Spinal cord (tissue), 10 donors: ENCODE results near the gene MAGI1. TPM values are rescaled to one million over a fixed set of nuclear protein-coding genes. Genes with fewer than 3 reads are reported as not detected.

Experiments
- DNase-seq, 6 donors: peaks; one replicate each; pipeline versions ENCODE4 v3.0.0 to v3.0.0-alpha.2; 2013 to 2015; ENCODE audit warnings: low spot score in 6 of 6, low read depth in 4 of 6
- H3K27ac ChIP-seq: one replicate; pipeline ENCODE4 v1.5.1; 2013; ENCODE audit warnings: low read depth, low read length, control low read depth
- H3K27me3 ChIP-seq: one replicate; pipeline ENCODE4 v1.6.1; 2013; ENCODE audit warnings: low read length; ENCODE audit not compliant: control insufficient read depth, insufficient read depth
- H3K36me3 ChIP-seq: one replicate; pipeline ENCODE4 v1.6.1; 2013; ENCODE audit warnings: low read length; ENCODE audit not compliant: control insufficient read depth, insufficient read depth
- H3K4me1 ChIP-seq: one replicate; pipeline ENCODE4 v1.6.1; 2013; ENCODE audit warnings: low read length; ENCODE audit not compliant: control insufficient read depth, insufficient read depth
- H3K4me3 ChIP-seq: one replicate; pipeline ENCODE4 v1.5.1; 2013; ENCODE audit warnings: low read depth, low read length, control low read depth
- H3K9me3 ChIP-seq: one replicate; pipeline ENCODE4 v1.6.1; 2013; ENCODE audit warnings: low read length; ENCODE audit not compliant: control insufficient read depth, insufficient read depth
- WGBS: methylation state at CpG from one replicate; pipeline ENCODE4 v1.1.5; 2013; ENCODE audit warnings: missing lambda C conversion rate; ENCODE audit not compliant: insufficient coverage; 5-methylcytosine and 5-hydroxymethylcytosine counted together
- polyA plus RNA-seq, 2 donors: library from polyadenylated mRNA; unstranded; fragments of 120-200 nt; gene quantifications; one replicate each; pipeline ENCODE4 v1.2.1, GENCODE V29; 2013; ENCODE audit not compliant: insufficient read length in 2 of 2
- total RNA-seq, 2 donors: library from RNA; depleted of rRNA in 1 of 2; stranded (reverse); fragments of 120-200 nt in 1 of 2; fragments of >200 nt in 1 of 2; gene quantifications; one replicate each; pipeline versions ENCODE4 v1.2.3 to v1.2.4, GENCODE V29; 2013 to 2014
- donor health status: healthy.

The MAGI1 gene
- total and polyA plus RNA-seq, 4 donors = 41.5 to 86.3 (median 62.7) TPM

DNA sequence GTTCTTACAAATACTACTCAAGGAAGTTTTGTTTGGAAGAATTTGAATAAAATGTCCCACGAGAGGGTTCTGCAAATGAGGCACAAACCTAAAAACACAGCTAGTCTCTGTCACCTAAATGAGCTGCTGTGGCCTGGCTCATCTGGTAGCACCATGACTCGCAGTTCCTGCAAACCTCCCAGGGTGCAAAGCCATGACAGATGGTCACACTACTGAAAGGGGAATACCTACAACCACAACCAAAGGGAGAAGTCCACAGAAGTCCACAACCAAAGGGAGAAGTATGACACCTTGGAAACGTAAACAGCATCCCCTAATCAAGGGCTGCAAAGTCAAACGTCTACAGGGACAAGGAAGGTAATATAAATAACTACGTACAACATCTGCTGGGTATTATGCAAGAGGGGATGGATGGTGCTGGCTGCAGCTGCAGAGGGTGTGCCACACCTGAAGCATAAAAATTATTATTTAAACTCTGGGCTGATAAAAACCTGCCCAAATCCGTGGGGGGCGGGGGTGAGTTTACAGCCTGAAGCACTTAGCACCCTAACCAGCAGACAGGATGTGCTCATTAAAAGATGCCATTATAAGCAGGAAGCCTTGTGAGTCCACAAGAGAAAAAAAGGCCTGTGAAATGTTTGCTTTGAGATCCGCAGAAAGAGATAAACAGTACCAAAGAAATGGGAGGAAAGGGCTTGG lies 184.0 kb downstream of the MAGI1 start:
- Histone ChIP-seq H3K27ac (no peak overlapping the region), H3K27me3 (no peaks in the 10 kb centered on the region), H3K36me3 (no peaks in the 10 kb centered on the region), H3K4me3 (no peak overlapping the region), H3K4me1 (no peaks in the 10 kb centered on the region), H3K9me3 (peaks cover 3% of the 10 kb centered on the region)
- no peak for DNase-seq
- 56% methylated on average over 2 of the region's 8 CpGs for WGBS

DNA sequence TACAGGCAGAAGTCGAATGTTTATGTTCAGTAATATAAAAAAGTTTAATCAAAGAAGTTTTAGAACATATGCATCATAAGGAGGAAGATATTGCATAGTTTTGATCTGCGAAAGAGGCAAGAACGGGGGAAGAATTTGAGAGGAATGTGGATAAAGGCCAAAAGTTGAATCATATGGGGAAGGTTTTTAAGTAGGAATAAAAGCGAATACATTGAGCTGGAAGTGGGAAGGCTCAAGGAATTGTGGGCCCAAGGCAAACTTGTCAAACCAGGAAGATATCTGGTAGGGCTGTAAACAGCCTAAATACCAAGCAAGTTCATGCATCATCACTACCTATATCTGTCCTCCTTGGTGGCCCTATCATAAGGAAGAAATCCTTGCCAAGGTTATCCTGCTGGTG lies 186.9 kb downstream of the MAGI1 start:
- Histone ChIP-seq H3K9me3 (no peaks in the 10 kb centered on the region), H3K4me3 (no peak overlapping the region), H3K4me1 (no peaks in the 10 kb centered on the region), H3K27me3 (no peaks in the 10 kb centered on the region), H3K36me3 (no peaks in the 10 kb centered on the region), H3K27ac (no peak overlapping the region)
- WGBS = 91% methylated on average over 3 of the region's 4 CpGs
- no peak for DNase-seq

DNA sequence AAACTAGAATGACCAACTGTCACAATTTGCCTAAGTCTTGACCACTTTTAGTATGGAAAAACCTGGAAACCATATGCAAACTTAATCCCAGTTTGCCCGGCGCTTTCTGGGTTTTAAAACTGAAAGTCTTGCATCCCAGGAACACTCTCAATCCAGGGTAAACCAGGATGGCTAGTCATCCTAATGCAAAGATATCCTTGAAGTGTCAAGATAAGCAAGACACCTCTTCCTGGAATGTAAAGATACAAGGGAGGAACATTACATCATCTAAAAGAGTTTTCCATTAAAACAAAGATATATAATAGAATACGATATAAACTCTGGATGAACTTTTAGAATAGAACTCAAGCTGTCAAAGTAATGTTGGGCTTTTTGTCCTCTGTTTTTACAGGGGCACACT lies 188.5 kb downstream of the MAGI1 start:
- 94% methylated on average over 2 of the region's 3 CpGs for WGBS
- Histone ChIP-seq H3K4me3 (no peak overlapping the region), H3K36me3 (no peaks in the 10 kb centered on the region), H3K4me1 (no peaks in the 10 kb centered on the region), H3K9me3 (no peaks in the 10 kb centered on the region), H3K27me3 (no peaks in the 10 kb centered on the region), H3K27ac (no peak overlapping the region)
- DNase-seq = no peak

DNA sequence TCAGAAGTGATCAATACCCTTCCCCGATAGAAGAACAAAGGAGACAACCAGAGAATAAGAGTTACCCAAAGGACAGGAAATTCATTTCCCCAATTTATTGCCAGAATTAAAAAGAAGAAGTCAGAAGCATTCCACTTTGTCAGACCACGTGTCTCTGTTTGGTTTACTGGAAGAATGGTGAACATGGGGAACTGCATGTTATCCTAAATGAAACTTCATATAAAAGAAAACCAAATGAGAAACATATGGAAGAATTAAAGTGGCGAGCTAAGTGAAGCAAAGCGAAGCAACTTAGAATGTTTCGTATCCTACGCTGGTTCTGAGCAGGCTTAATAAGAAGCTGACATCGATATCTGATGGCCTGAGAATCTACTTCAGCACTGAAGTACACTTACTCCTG lies 190.7 kb downstream of the MAGI1 start:
- no peaks in the 10 kb centered on the region for H3K36me3 ChIP-seq
- peak in 1 of 6 donors; percentile 75 for DNase-seq
- H3K4me1 ChIP-seq = no peaks in the 10 kb centered on the region
- H3K4me3 ChIP-seq = no peak overlapping the region
- WGBS = 85% methylated on average over 2 of the region's 7 CpGs
- no peak overlapping the region for H3K27ac ChIP-seq
- no peaks in the 10 kb centered on the region for H3K27me3 ChIP-seq
- H3K9me3 ChIP-seq = no peaks in the 10 kb centered on the region

DNA sequence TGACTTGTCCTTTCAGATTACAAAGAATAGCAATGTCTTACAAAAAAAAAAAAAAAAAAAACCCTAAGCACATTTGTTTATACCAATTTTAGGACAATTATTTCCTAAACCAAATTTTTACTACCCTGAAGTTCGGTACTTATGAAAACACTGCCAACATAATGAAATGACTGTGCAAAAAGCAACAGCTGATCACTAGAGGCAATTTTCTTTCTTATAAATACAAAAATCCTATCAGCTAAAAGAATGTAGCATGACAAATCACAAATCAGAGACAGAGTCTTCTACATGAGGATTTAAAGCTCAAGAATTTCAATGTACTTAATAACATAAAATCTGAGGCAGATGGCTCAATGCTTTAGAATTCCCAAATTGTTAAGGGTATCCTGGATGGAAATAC lies 191.8 kb downstream of the MAGI1 start:
- Histone ChIP-seq H3K36me3 (no peaks in the 10 kb centered on the region), H3K4me1 (no peaks in the 10 kb centered on the region), H3K4me3 (no peak overlapping the region), H3K27ac (no peak overlapping the region), H3K27me3 (no peaks in the 10 kb centered on the region), H3K9me3 (no peaks in the 10 kb centered on the region)
- no CpG with 5 or more reads among the region's 1 CpG for WGBS
- DNase-seq = no peak

DNA sequence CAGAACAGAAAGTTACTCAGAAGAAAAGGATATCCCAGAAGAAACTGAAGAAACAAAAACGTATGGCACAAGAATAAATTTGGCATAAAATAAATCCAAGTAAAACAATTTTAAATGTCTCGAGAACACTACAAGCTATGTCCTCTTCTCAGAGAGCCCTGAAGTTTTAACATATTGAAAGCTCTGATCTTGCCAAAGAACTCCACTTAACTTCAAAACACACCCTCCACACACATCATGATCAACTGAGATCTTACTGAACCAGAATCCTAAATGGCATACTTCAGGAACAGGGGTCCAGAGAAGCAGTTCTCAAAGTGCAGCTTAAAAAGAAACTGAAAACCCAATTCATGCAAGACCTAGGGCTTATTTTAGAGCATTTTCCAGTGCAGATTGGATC lies 194.3 kb downstream of the MAGI1 start:
- H3K4me1 ChIP-seq = no peaks in the 10 kb centered on the region
- no peaks in the 10 kb centered on the region for H3K36me3 ChIP-seq
- no peak overlapping the region for H3K4me3 ChIP-seq
- no peak for DNase-seq
- H3K27me3 ChIP-seq = no peaks in the 10 kb centered on the region
- 94% methylated on average over 1 of the region's 2 CpGs for WGBS
- H3K9me3 ChIP-seq = no peaks in the 10 kb centered on the region
- H3K27ac ChIP-seq = no peak overlapping the region

DNA sequence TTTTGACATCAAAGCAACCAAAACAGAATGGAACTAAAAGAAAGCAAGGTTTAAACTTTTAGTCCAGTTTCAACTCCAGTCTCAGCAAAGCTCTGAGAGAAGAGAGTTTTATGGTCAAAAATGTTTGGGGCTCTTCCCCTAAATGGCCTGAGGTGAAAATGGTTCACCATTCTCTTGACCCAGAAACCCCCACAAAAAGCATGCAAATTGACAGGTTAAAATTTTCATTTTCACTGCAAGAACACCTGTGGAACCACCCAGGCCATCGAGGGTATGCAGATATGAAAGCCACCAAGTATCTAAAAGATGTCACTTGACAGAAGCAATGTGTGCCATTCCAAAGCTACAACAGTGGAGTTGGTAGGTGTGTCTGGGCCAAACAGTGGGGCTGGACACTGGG lies 195.0 kb downstream of the MAGI1 start:
- Histone ChIP-seq H3K36me3 (no peaks in the 10 kb centered on the region), H3K9me3 (no peaks in the 10 kb centered on the region), H3K27me3 (no peaks in the 10 kb centered on the region), H3K4me3 (no peak overlapping the region), H3K4me1 (no peaks in the 10 kb centered on the region), H3K27ac (no peak overlapping the region)
- WGBS = 100% methylated on average over 1 of the region's 1 CpG
- no peak for DNase-seq

DNA sequence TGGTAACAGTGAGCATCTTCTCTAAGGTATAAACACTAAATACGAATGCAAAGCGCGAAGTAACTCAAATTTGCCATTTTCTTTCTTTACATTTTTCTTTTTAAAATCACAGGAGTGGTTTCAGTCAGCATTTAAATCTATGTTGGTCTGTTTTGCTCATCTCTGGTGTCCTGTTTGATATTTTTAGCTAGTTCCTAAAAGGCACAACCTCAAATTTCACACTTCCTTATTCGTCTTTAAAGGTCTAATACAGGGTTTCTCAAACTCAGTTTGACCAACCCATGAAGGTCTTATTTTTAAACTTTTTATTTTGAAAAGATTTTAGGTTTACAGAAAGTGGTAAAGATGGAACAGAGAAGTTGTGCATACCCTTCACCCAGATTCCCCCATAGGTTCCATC lies 201.1 kb downstream of the MAGI1 start:
- Histone ChIP-seq H3K4me3 (no peak overlapping the region), H3K9me3 (no peaks in the 10 kb centered on the region), H3K27ac (no peak overlapping the region), H3K4me1 (no peaks in the 10 kb centered on the region), H3K27me3 (no peaks in the 10 kb centered on the region), H3K36me3 (no peaks in the 10 kb centered on the region)
- no CpG with 5 or more reads among the region's 4 CpGs for WGBS
- DNase-seq = no peak

DNA sequence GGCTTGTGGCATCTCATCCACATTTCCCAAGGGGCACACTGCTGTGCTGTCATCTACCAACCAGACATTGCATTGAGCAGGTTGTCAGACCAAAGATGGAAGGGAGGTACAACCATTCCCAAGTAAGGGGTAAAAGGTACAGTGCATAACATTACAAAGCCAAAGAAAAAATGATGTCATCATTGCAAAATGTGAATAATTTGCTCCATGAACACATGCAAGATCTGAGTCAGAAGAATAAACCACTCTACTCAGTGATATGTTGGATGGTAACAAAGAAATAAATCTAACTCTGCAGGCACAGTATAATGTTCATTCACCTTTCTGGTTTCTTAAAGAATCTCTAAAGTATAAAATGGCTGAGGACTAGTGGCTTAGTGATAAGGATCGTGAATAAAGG lies 202.7 kb downstream of the MAGI1 start:
- Histone ChIP-seq H3K36me3 (no peaks in the 10 kb centered on the region), H3K9me3 (no peaks in the 10 kb centered on the region), H3K27ac (no peak overlapping the region), H3K4me1 (no peaks in the 10 kb centered on the region), H3K4me3 (no peak overlapping the region), H3K27me3 (no peaks in the 10 kb centered on the region)
- WGBS = 90% methylated on average over 1 of the region's 1 CpG
- no peak for DNase-seq

DNA sequence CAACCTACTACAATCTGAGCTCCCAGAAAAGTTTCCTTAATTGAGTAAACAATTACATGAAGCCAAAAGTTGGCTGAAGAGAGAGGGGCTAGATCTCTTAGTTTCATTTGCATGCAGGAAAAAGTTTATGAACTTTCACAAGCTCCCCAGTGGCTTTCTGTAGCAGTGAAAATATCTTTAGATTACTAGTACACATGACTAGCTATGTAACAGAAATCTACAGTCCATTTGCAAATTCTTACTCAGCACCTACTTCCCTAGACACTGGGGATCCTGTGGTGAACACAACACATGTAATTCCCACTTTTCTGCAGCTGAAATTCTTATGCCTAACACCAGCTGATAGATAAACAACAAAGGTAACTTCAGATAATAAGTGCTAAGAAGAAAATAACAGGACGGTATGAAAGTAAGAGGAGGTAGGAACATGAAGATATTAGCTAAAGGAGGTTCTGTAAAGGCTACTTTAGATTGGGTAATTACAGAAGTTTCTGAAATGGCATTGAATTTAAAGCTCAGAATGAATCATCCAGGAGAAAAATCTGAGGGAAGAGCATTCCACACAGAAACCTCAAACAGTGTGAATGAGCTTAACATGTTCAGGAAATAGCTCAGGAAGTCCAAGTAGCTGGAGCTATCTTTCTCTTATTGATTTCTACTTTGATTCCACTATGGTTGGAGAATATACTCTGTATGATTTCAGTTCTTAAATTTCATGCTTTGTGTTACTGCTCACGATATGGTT lies 204.8 kb downstream of the MAGI1 start:
- no peak for DNase-seq
- no peaks in the 10 kb centered on the region for H3K4me1 ChIP-seq
- no peak overlapping the region for H3K27ac ChIP-seq
- H3K9me3 ChIP-seq = no peaks in the 10 kb centered on the region
- no CpG with 5 or more reads among the region's 2 CpGs for WGBS
- H3K27me3 ChIP-seq = no peaks in the 10 kb centered on the region
- no peaks in the 10 kb centered on the region for H3K36me3 ChIP-seq
- H3K4me3 ChIP-seq = no peak overlapping the region
